Tracheal epithelial cell (primary cell): ENCODE measurements around the gene SKIC8. TPM values are rescaled to one million over a fixed set of nuclear protein-coding genes. Genes with fewer than 3 reads are reported as not detected.

Source experiments
- total RNA-seq: library from RNA; depleted of rRNA; stranded (reverse); fragments of >200 nt; gene quantifications from 2 replicates; pipeline ENCODE4 v1.2.1, GENCODE V29; 2014

Gene SKIC8
- total RNA-seq, result 39.9 and 50.6 TPM in 2 replicates

GRCh38 chr15:78299101-78299930, at the start of gene SKIC8:
Gene SKIC8 (minus strand): TSS chr15:78299609. CDS start chr15:78295686, 3,923 bp downstream.

GRCh38 chr15:78340231-78341056, 41.0 kb upstream of the SKIC8 start, which contains the start of gene CRABP1:
Gene CRABP1 (plus strand): TSS chr15:78340353. CDS start chr15:78340429, 76 bp downstream.

GRCh38 chr15:78264304-78265136, 34.9 kb downstream of the SKIC8 start, which contains the start of gene DNAJA4:
Gene DNAJA4 (plus strand): TSS chr15:78264562. CDS start chr15:78264764, 202 bp downstream.

GRCh38 chr15:78234515-78235040, 64.8 kb downstream of the SKIC8 start, which contains the start of gene ACSBG1:
Gene ACSBG1 (minus strand): TSS chr15:78234565. CDS start chr15:78234501, 64 bp downstream.

Other genes with a start within 250 kb of the SKIC8 start
- gene TBC1D2B, start 221.9 kb downstream of the SKIC8 start, total RNA-seq, result 15.2 and 23.4 TPM in 2 replicates
- gene SH2D7, start 207.0 kb downstream of the SKIC8 start, total RNA-seq, result not detected in 2 replicates
- 3.9 and 4.7 TPM in 2 replicates for gene CIB2, start 168.2 kb downstream of the SKIC8 start, total RNA-seq
- 38.8 and 41.3 TPM in 2 replicates for gene IDH3A, start 150.2 kb downstream of the SKIC8 start, total RNA-seq
- gene ACSBG1, start 65.0 kb downstream of the SKIC8 start, total RNA-seq, result not detected in 2 replicates
- 6.0 and 13.6 TPM in 2 replicates for gene DNAJA4, start 35.0 kb downstream of the SKIC8 start, total RNA-seq
- gene CRABP1, start 40.7 kb upstream of the SKIC8 start, total RNA-seq, result not detected in 2 replicates
- 14.5 and 17.1 TPM in 2 replicates for gene IREB2, start 138.6 kb upstream of the SKIC8 start, total RNA-seq
- gene HYKK, start 208.0 kb upstream of the SKIC8 start, total RNA-seq, result 0.96 and 6.2 TPM in 2 replicates
- 230 and 247 TPM in 2 replicates for gene PSMA4, start 240.8 kb upstream of the SKIC8 start, total RNA-seq